Astrocyte of the spinal cord (primary cell): Measurements from ENCODE around the gene BLOC1S3.

Experiments used
- DNase-seq: peaks from one replicate; pipeline ENCODE4 v3.0.0; 2011; ENCODE audit warnings: low read depth, low spot score
- H3K4me3 ChIP-seq: 2 replicates; pipeline ENCODE4 v1.5.1; 2011; ENCODE audit warnings: low read depth, mild to moderate bottlenecking, low read length, moderate library complexity
- CTCF ChIP-seq: IDR thresholded peaks from 2 replicates; pipeline ENCODE4 v1.5.1; 2012; ENCODE audit warnings: low read depth, mild to moderate bottlenecking, low read length, inconsistent platforms
- in situ Hi-C: cut with HindIII; loops from 2 replicates; pipeline ENCODE4 v1.10.0; 2017; ENCODE audit warnings: low sequenced_read_pairs

The BLOC1S3 gene

GRCh38 chr19:45178262-45179071, at the start of gene BLOC1S3:
BLOC1S3 (plus strand) TSS chr19:45178784; CDS start chr19:45179297, 513 bp downstream.
- peak within 1 kb of the TSS; percentile 94 for H3K4me3 ChIP-seq
- DNase-seq, result peak; percentile 100
- TF ChIP-seq CTCF, result peak; percentile 28
- in situ Hi-C loops, result no loop called here

- no peak for TF ChIP-seq CTCF
- in situ Hi-C loops, result no loop called here
- no peak for DNase-seq
- no peak overlapping the region for H3K4me3 ChIP-seq
These were observed 49.8 kb upstream of the BLOC1S3 start for GRCh38 chr19:45128806-45129205.

- no peak for TF ChIP-seq CTCF
- in situ Hi-C loops, result no loop called here
- no peak for DNase-seq
- H3K4me3 ChIP-seq, result no peak overlapping the region
These were observed 48.3 kb upstream of the BLOC1S3 start for GRCh38 chr19:45130236-45130635.

- H3K4me3 ChIP-seq, result no peak overlapping the region
- DNase-seq, result peak; percentile 14
- in situ Hi-C loops, result no loop called here
- peak; percentile 29 for TF ChIP-seq CTCF
These were observed 47.5 kb upstream of the BLOC1S3 start for GRCh38 chr19:45130888-45131615.

GRCh38 chr19:45133661-45134060, 44.9 kb upstream of the BLOC1S3 start:
- in situ Hi-C loops, result no loop called here
- TF ChIP-seq CTCF, result no peak
- no peak for DNase-seq
- H3K4me3 ChIP-seq, result no peak overlapping the region

GRCh38 chr19:45135176-45135885, 43.3 kb upstream of the BLOC1S3 start:
- H3K4me3 ChIP-seq, result no peak overlapping the region
- DNase-seq, result no peak
- in situ Hi-C loops, result no loop called here
- no peak for TF ChIP-seq CTCF
